ENCODE results near the gene RCE1.

The RCE1 gene

GRCh38 chr11:66891851-66892660, 48.8 kb downstream of the RCE1 start:
- peak; percentile 47 to 57 for DNase-seq

DNA sequence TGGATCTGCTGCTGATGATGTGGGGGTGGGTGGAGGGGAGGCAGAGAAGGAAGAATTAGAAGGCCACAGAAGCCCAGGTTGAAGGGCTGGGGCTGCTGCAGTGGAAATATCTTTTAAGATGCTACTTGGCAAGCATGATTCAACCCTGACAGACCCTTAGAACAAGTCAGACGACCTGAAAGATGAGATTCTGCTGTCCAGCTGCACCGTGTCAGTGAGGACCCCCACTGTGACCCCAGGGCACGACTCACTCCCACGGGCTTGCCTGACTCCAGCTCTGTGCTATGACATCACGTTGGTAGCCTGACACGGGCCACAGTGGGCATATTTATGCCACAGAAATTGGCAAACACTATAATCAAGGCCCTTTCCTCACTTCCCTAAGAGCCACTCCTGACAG, 49.7 kb downstream of the RCE1 start:
- DNase-seq: no peak

DNA sequence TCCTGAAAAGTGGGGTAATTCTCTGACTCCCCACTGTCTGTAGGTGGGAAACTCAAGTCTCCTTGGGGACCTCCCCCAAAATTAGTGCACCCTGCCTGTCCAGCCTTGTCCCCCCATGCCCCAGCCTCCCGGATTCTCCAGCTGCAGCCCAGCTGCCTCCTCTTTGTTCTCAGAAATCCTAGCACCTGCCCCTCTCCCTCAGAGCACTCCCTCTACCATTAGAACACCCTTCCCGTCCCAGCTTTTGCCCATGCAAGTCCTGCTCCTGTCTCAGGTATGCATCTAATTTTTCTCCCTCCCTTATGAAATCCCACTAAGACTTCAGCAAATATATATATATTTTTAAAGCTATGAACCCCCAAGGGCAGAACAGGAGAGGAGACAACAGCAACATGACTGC, 50.9 kb downstream of the RCE1 start:
- no peak for DNase-seq

Measured in stimulated activated CD4-positive, alpha-beta T cell treated with anti-CD3 and anti-CD28 coated beads, Interleukin-2, amount 100 ng/mL, for 48 hours (primary cell).